Measurements from ENCODE around the gene SRSF8. TPM values are rescaled to one million over a fixed set of nuclear protein-coding genes. Genes with fewer than 3 reads are reported as not detected.
A peak's percentile ranks its signal among the peaks of the same experiment; 100 is the strongest.

Gene SRSF8
- total and polyA plus RNA-seq, 9 of the 15 experiments (the other 6 are each of a cell fraction or from before 2014, with no cell fraction given): 18.0 to 53.4 (median 27.9) TPM

GRCh38 chr11:95088946-95089619 is 22.4 kb downstream of the SRSF8 start (continued):
- TF ChIP-seq MTA3 (IDR thresholded peaks at IDR 0.05; ENCODE audit: borderline replicate concordance) (no peak), CBX1 (IDR thresholded peaks at IDR 0.05; ENCODE audit: low read depth) (no peak), RAD21 (CRISPR knock-in tag; conservative IDR thresholded peaks at IDR 0.05 in 1 of 2, IDR thresholded peaks at IDR 0.05 in 1 of 2) (no peak), ZNF696 (CRISPR knock-in tag; conservative IDR thresholded peaks at IDR 0.05) (no peak), POU5F1 (IDR thresholded peaks at IDR 0.05; ENCODE audit: borderline replicate concordance, low read depth, low read length, partially characterized antibody) (no peak), ZNF584 (CRISPR knock-in tag; IDR thresholded peaks at IDR 0.05; ENCODE audit: low read depth) (no peak), FOXA1 (IDR thresholded peaks at IDR 0.05; ENCODE audit: borderline replicate concordance) (no peak), ZNF24 (IDR thresholded peaks at IDR 0.05) (no peak), KAT7 (CRISPR knock-in tag; IDR thresholded peaks at IDR 0.05; ENCODE audit: borderline replicate concordance) (0 out of 2 replicates have a peak, but pooled peaks have one; percentile 8), POLR2A (conservative IDR thresholded peaks at IDR 0.05) (0 out of 2 replicates have a peak, but pooled peaks have one; percentile 74), EP400 (IDR thresholded peaks at IDR 0.05) (peak; percentile 46; the same call in 1 of the 2 replicates), NELFE (IDR thresholded peaks at IDR 0.05; ENCODE audit: insufficient read depth, insufficient read length) (no peak), LCOR (CRISPR knock-in tag; IDR thresholded peaks at IDR 0.05) (0 out of 2 replicates have a peak, but pooled peaks have one; percentile 38), ZNF134 (CRISPR knock-in tag; conservative IDR thresholded peaks at IDR 0.05) (no peak), ATF1 (CRISPR knock-in tag; IDR thresholded peaks at IDR 0.05) (no peak), ATF1 (tag; IDR thresholded peaks at IDR 0.05) (no peak), CHCHD3 (CRISPR knock-in tag; IDR thresholded peaks at IDR 0.05) (no peak), KLF1 (tag; IDR thresholded peaks at IDR 0.05) (no peak), KLF13 (tag; IDR thresholded peaks at IDR 0.05; ENCODE audit: borderline replicate concordance, low read depth) (no peak), ARID1B (IDR thresholded peaks at IDR 0.05) (peak; percentile 26; the same call in 1 of the 2 replicates), KDM1A (IDR thresholded peaks at IDR 0.05) (0 out of 4 replicates have a peak, but pooled peaks have one; percentile 10 to 38), ZBTB2 (IDR thresholded peaks at IDR 0.05) (no peak), CREM (IDR thresholded peaks at IDR 0.05; ENCODE audit: low read depth) (no peak), ARID2 (IDR thresholded peaks at IDR 0.05) (no peak), ARHGAP35 (IDR thresholded peaks at IDR 0.05; ENCODE audit: partially characterized antibody) (no peak), KDM2B (CRISPR knock-in tag; IDR thresholded peaks at IDR 0.05) (0 out of 2 replicates have a peak, but pooled peaks have one; percentile 8), ZNF212 (CRISPR knock-in tag; IDR thresholded peaks at IDR 0.05) (no peak)
- TF ChIP-seq, protein P1, sequence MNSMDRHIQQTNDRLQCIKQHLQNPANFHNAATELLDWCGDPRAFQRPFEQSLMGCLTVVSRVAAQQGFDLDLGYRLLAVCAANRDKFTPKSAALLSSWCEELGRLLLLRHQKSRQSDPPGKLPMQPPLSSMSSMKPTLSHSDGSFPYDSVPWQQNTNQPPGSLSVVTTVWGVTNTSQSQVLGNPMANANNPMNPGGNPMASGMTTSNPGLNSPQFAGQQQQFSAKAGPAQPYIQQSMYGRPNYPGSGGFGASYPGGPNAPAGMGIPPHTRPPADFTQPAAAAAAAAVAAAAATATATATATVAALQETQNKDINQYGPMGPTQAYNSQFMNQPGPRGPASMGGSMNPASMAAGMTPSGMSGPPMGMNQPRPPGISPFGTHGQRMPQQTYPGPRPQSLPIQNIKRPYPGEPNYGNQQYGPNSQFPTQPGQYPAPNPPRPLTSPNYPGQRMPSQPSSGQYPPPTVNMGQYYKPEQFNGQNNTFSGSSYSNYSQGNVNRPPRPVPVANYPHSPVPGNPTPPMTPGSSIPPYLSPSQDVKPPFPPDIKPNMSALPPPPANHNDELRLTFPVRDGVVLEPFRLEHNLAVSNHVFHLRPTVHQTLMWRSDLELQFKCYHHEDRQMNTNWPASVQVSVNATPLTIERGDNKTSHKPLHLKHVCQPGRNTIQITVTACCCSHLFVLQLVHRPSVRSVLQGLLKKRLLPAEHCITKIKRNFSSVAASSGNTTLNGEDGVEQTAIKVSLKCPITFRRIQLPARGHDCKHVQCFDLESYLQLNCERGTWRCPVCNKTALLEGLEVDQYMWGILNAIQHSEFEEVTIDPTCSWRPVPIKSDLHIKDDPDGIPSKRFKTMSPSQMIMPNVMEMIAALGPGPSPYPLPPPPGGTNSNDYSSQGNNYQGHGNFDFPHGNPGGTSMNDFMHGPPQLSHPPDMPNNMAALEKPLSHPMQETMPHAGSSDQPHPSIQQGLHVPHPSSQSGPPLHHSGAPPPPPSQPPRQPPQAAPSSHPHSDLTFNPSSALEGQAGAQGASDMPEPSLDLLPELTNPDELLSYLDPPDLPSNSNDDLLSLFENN (IDR thresholded peaks at IDR 0.05; ENCODE audit: low read depth in 2 of 2, low read length in 2 of 2): no peak
